Ishikawa (cell line): Measurements from ENCODE around the gene SOCS2.

Experiments used
- CEBPB ChIP-seq: IDR thresholded peaks from 2 replicates; pipeline ENCODE4 v1.6.1; 2012
- CREB1 ChIP-seq: IDR thresholded peaks from 2 replicates; pipeline ENCODE4 v1.6.1; 2012; ENCODE audit warnings: low read depth
- EGR1 ChIP-seq: IDR thresholded peaks from 2 replicates; pipeline ENCODE4 v1.6.1; 2012
- EP300 ChIP-seq: IDR thresholded peaks from 2 replicates; pipeline ENCODE4 v1.6.1; 2012; ENCODE audit warnings: borderline replicate concordance
- FOXM1 ChIP-seq: IDR thresholded peaks from 2 replicates; pipeline ENCODE4 v1.6.1; 2012; ENCODE audit warnings: low read depth, borderline replicate concordance
- NFIC ChIP-seq: IDR thresholded peaks from 2 replicates; pipeline ENCODE4 v1.6.1; 2012
- RAD21 ChIP-seq: IDR thresholded peaks from 2 replicates; pipeline ENCODE4 v1.6.1; 2012; ENCODE audit warnings: low read depth
- TAF1 ChIP-seq: IDR thresholded peaks from 2 replicates; pipeline ENCODE4 v1.6.1; 2012; ENCODE audit warnings: low read depth, mild to moderate bottlenecking
- TCF12 ChIP-seq: IDR thresholded peaks from 2 replicates; pipeline ENCODE4 v1.6.1; 2012; ENCODE audit warnings: low read depth
- TEAD4 ChIP-seq: IDR thresholded peaks from 2 replicates; pipeline ENCODE4 v1.6.1; 2012
- USF1 ChIP-seq: IDR thresholded peaks from 2 replicates; pipeline ENCODE4 v1.6.1; 2012
- YY1 ChIP-seq: IDR thresholded peaks from 2 replicates; pipeline ENCODE4 v1.6.1; 2012; ENCODE audit warnings: low read depth
- ZBTB7A ChIP-seq: IDR thresholded peaks from 2 replicates; pipeline ENCODE4 v1.6.1; 2012; ENCODE audit warnings: low read depth
- TF ChIP-seq, protein P1 (sequence below): IDR thresholded peaks from 2 replicates; pipeline ENCODE4 v1.6.1; 2012
- TF ChIP-seq, protein P2 (sequence below): IDR thresholded peaks from 2 replicates; pipeline ENCODE4 v1.6.1; 2012; ENCODE audit warnings: low read depth, mild to moderate bottlenecking

The SOCS2 gene

DNA sequence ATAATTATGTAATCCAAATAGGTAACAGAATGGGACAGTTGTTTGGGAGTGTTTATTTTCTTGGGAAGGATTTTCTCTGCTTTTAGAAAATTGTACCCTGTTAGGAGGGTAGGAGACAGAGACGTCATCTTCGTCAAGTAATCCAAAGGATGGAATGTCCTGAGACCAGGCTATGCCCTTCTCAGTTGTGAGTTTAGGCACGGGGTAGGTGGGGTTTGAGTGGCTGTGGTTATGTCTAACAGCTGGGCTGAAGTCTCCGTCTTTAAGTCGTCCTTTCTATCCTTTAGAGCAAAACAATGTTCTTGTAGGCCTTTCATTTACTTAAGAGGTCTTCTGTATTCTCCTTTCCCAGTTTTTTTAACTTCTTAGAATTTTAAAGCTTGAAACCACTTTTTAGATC, 5.7 kb downstream of the SOCS2 start:
- TF ChIP-seq RAD21 (no peak), CREB1 (no peak), NFIC (no peak), YY1 (no peak), CEBPB (no peak), TCF12 (no peak), TEAD4 (no peak), EP300 (no peak), TAF1 (no peak), ZBTB7A (no peak), USF1 (no peak), FOXM1 (no peak), EGR1 (no peak)
- TF ChIP-seq, protein P1, sequence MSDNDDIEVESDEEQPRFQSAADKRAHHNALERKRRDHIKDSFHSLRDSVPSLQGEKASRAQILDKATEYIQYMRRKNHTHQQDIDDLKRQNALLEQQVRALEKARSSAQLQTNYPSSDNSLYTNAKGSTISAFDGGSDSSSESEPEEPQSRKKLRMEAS = no peak
- TF ChIP-seq, protein P2, sequence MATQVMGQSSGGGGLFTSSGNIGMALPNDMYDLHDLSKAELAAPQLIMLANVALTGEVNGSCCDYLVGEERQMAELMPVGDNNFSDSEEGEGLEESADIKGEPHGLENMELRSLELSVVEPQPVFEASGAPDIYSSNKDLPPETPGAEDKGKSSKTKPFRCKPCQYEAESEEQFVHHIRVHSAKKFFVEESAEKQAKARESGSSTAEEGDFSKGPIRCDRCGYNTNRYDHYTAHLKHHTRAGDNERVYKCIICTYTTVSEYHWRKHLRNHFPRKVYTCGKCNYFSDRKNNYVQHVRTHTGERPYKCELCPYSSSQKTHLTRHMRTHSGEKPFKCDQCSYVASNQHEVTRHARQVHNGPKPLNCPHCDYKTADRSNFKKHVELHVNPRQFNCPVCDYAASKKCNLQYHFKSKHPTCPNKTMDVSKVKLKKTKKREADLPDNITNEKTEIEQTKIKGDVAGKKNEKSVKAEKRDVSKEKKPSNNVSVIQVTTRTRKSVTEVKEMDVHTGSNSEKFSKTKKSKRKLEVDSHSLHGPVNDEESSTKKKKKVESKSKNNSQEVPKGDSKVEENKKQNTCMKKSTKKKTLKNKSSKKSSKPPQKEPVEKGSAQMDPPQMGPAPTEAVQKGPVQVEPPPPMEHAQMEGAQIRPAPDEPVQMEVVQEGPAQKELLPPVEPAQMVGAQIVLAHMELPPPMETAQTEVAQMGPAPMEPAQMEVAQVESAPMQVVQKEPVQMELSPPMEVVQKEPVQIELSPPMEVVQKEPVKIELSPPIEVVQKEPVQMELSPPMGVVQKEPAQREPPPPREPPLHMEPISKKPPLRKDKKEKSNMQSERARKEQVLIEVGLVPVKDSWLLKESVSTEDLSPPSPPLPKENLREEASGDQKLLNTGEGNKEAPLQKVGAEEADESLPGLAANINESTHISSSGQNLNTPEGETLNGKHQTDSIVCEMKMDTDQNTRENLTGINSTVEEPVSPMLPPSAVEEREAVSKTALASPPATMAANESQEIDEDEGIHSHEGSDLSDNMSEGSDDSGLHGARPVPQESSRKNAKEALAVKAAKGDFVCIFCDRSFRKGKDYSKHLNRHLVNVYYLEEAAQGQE = no peak

GRCh38 chr12:93580682-93581081, 8.2 kb downstream of the SOCS2 start:
- TF ChIP-seq RAD21 = no peak
- TF ChIP-seq, protein P2 = no peak
- no peak for TF ChIP-seq NFIC
- no peak for TF ChIP-seq CREB1
- TF ChIP-seq, protein P1 = no peak
- no peak for TF ChIP-seq TEAD4
- no peak for TF ChIP-seq EP300
- no peak for TF ChIP-seq ZBTB7A
- no peak for TF ChIP-seq USF1
- TF ChIP-seq CEBPB = no peak
- TF ChIP-seq TCF12 = no peak
- no peak for TF ChIP-seq TAF1
- no peak for TF ChIP-seq FOXM1
- no peak for TF ChIP-seq YY1
- no peak for TF ChIP-seq EGR1

DNA sequence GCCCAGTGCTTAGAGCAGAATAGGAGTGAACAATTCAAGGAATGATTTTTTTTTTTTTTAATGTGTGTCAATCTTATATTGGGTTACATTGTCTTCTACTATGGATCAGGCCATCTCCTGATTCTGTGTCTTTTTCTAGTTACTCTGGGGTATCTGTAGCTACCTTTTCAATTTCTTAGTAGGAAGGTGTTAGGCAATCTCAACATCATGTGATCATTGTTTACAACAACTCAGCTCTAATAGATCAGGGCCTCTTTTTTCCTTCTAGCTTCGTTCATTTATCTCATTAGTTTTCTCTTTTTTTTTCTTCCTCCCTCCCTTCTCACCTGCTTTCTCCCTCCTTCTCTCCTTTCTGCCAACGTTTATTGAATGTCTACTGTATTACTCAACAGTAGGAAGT, 8.9 kb downstream of the SOCS2 start:
- TF ChIP-seq TEAD4 (no peak), RAD21 (no peak), CEBPB (no peak), TAF1 (no peak), YY1 (no peak)

GRCh38 chr12:93582351-93582750, 9.9 kb downstream of the SOCS2 start:
- TF ChIP-seq TEAD4 (no peak), RAD21 (no peak), TAF1 (no peak), ZBTB7A (no peak), NFIC (no peak), EP300 (no peak), EGR1 (no peak), FOXM1 (no peak), USF1 (no peak), YY1 (no peak), CEBPB (no peak), TCF12 (no peak), CREB1 (no peak)
- TF ChIP-seq, protein P2 = no peak
- TF ChIP-seq, protein P1 = no peak
